ENCODE data around the gene ZBTB20.

- TF ChIP-seq, protein P1, sequence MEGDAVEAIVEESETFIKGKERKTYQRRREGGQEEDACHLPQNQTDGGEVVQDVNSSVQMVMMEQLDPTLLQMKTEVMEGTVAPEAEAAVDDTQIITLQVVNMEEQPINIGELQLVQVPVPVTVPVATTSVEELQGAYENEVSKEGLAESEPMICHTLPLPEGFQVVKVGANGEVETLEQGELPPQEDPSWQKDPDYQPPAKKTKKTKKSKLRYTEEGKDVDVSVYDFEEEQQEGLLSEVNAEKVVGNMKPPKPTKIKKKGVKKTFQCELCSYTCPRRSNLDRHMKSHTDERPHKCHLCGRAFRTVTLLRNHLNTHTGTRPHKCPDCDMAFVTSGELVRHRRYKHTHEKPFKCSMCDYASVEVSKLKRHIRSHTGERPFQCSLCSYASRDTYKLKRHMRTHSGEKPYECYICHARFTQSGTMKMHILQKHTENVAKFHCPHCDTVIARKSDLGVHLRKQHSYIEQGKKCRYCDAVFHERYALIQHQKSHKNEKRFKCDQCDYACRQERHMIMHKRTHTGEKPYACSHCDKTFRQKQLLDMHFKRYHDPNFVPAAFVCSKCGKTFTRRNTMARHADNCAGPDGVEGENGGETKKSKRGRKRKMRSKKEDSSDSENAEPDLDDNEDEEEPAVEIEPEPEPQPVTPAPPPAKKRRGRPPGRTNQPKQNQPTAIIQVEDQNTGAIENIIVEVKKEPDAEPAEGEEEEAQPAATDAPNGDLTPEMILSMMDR (IDR thresholded peaks at IDR 0.05) = no peak
- TF ChIP-seq EP300 (IDR thresholded peaks at IDR 0.05) = no peak
Observed at GRCh38 chr3:114863848-114864247, 283.2 kb downstream of the ZBTB20 start.
